Activated CD4-positive, alpha-beta T cell treated with anti-CD3 and anti-CD28 coated beads, Interleukin-2, amount 50 U/mL, for 4 hours (primary cell): ENCODE data around the gene QRFP.

Experiments used
- DNase-seq, 2 experiments: peaks; one replicate each; pipeline ENCODE4 v3.0.0-alpha.2; 2020

Gene QRFP

DNA sequence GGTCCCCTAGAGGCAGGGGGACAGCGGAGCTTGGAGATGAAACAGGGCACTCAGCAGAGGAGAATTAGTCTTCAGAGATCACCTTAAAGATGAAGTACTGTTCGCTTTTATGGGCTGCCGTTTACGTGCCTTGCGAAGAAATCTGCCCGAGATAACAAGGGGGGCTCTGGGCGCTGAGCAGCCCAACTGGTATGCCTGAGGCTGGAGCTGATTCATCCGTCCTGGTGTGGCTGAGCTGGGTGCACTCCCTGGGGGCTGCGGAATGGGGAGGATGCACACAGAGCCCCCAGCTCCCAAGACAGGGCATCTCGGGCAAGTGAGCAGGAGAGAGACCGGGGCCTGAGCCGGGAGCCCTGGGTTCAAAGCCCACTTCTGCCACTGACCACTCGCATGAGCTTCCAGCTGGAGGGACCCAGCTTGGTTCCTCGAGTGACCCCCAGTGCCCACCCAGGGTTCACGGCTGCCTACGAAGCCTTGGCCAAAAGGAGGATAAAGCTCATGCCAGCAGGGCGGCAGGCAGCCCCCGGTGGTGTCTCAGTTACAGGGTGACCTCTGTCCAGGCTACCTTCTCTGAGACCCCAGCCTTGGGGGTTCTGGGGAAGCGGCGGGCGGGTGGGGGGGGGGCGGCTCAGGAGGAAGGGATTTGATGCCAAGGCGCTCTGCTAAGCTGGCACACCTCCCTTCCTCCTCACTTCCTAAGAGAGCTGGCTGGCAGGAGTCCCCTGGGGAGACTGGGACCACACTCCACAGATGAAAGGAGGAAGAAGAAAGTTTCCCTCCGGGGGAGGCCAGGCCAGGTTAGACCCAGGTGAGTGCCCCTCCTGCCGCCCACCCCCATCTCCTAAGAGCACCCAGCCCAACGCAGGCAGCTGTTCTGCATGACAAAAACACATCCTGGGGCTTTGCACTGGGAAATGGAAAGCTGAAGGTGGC is 36.8 kb upstream of the QRFP start:
- no peak for DNase-seq

DNA sequence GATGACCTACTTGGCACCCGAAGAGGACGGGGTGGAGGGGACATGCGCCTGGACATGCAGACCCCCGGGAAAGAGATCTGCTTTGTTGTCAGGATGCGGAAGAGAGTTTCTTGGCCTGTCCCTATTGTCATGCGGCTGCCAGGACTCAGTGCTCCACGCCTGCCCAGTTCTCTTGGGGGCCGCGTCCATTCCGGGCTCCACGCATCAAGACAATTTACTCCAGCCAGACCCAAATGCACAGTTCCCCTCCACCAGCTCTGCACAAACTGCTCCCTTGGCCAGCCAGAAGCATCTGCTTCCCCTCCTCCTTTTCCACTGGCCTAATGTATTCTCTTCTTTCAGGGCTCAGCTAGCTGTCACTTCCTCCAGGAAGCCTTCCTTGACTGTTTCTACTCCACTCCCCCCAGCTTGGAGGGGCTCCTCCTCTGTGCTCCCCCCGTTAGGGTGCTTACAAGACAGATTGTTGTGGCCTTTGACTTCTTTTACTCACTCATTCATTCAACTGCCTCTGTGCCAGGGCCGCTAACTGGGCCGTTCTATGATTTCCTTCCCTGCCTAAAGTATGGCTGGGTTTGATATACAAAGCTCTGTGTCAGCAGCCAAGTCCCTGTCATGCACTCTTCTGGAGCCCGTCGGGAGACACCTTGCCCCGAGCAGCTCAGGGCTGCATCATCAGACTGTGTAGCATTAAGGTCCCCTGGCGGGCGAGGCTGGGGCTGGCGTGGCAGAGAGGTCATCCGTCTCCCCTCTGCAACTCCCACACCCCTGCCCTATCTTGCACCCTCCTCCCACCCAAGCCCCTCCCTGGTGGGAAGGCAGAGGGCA is 35.9 kb upstream of the QRFP start:
- DNase-seq, result no peak

DNA sequence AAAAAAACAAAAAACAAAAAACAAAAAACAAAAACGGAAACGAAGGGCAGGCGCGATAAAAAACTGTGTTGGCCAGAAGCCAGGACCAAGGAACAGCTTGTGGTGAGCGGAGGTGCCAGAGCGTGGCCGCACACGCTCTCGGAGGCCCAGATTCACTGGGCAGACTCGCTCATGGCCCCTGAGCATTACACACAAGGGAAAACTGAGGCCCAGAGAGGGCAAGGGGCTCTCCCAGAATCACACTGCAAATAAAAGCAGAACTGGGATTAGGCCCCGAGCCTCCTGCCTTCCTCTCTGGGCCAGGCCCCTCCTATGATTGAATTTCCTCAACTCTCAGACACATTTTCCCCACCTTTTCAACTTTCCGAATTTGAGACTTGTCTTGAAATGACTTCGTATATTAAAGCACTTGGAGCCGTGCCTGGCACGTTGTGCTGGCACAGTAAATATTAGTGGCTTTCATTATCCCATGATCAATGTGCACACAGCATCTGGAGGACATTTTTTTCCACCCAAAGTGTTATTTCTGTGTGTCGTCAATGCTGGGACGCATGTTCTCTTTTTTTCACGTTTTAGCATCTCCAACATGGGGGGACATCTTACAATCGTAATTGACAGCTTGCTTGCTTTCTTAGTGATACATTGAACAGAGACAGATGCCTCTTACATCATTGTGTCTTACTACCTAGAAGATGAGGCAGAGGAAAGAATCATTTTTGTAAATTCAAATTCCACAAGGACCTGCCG is 35.1 kb upstream of the QRFP start:
- no peak for DNase-seq

DNA sequence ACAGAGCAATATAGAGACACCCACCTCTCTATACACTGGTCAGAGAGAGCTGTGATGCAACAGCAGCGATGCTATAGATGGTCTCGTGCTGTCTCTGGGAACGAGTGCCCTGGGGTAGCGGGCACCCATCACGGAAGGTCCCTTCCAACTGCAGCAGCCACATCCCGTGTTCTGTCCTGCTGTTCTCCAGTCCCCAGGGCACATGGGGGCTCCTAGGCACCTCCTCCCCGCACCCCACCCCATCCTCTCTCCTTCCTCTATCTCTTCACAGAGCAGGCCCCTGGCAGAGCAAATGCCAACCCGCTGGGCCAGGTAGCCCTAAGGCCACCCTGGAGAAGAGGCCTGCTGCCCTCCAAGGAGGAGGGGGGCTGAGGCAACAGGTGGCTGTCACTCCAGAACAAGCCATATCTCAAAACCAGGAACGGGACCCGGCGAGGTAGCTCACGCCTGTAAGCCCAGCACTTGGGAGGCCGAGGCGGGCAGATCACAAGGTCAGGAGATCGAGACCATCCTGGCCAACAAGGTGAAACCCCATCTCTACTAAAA is 34.3 kb upstream of the QRFP start:
- no peak for DNase-seq

DNA sequence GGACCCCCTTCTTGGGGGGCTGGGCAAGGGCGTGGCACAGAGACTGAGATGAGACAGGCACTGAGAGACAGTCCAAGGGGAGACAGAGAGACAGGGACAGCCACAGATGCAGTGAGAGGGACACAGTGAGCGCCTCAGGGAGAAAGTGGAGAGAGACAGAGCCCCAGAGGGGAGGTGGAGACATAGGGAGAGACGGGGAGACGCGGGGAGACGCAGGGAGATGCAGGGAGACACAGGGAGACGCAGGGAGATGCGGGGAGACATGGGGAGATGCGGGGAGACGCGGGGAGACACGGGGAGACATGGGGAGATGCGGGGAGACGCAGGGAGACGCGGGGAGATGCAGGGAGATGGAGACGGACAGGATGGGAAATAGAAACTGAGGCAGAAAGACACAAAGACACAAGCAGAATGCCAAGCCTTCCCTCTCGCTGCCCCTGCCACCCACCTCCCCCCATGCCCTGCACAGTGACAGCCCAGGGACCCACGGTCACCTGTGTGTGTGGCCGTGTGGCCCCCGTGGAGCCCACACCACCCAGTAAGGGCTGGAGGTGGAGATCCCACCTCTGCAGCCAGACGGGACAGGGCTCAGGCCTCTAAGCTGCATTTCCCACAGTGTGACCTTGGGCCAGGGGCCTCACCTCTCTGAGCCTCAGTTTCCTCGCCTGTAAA is 33.7 kb upstream of the QRFP start:
- no peak for DNase-seq

DNA sequence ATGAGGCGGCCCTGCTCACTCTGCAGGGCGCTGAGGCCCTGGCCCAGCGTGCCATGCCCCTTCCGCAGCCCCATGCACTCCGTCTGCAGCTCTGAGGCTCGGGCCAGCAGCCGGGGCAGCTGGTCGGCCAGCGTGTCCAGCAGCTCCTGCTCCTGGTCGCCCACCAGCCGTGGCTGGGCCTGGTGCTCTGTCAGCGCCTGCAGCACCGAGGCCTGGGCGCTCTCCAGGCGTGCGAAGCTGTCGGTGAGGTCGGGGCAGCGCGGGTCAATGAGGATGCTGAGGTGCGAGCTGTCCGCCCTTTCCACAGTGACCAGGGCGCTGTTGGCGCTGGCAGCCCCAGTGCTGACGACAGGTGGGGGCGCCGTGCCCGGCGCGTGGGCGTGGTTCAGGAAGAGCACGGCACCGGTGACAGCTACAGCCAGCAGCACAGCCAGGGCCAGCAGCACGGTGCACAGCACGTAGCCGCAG is 33.0 kb upstream of the QRFP start:
- no peak for DNase-seq

GRCh38 chr9:130927995-130928900 is 31.6 kb upstream of the QRFP start:
- DNase-seq, result no peak

- DNase-seq, result no peak
Observed at GRCh38 chr9:130927338-130927737, 30.7 kb upstream of the QRFP start.

GRCh38 chr9:130925050-130925678 is 28.6 kb upstream of the QRFP start:
- no peak for DNase-seq

DNA sequence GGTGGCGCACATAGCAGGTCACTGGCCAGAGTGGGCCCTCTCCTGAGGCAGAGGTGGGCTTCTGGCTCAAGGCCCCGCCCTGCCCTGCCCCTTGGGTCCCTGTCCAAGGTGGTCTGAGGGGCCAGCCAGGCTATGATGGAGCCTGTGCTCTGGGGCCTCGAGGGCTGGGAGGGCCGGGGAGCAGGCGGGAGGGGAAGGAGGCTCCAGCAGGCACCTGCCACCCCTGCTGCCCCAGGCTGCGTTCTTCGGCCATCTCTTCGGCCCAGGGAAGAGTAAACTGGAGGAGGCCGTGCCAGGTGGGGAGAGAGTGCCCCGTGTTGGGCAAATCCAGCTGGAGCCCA is 27.8 kb upstream of the QRFP start:
- no peak for DNase-seq

DNA sequence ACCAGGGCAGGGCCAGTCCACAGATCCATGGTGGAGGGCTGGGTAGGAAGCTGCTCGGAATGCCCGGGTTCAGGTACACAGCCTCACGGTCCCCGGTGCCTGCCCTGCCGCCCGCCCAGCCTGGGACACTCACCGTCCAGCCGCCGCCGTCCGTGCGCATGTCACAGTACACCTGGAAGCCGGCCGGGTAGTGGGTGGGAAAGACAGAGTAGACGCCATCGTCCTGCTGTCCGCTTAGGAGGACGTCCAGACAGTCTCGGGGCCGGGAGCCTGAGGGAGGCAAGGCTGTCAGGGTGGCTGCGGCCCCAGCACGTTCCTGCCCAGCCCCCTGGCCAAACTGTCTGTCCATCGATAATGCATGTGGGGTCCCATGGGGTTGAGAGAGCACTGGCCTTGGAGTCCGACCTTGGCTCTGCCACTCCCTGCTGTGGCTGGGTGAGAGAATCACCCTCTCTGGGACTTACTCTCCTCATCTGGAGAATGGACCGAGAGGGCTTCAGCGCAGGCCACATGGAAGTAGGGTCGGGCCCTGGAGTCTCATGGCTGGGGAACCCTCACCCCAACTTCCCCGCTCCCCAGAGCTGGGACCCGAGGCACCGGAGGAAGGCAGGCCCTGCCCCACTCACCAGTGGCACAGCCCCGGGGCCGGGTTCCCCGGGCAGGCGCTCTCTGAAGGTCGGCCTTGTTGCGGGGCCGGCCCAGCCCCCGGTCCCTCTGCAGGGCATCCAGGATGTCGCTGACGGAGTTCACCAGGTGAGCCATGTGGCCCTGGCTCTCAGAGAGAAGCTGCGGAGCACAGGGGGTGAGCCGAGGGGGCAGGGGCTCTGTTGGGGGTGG is 27.2 kb upstream of the QRFP start:
- DNase-seq, result no peak

DNA sequence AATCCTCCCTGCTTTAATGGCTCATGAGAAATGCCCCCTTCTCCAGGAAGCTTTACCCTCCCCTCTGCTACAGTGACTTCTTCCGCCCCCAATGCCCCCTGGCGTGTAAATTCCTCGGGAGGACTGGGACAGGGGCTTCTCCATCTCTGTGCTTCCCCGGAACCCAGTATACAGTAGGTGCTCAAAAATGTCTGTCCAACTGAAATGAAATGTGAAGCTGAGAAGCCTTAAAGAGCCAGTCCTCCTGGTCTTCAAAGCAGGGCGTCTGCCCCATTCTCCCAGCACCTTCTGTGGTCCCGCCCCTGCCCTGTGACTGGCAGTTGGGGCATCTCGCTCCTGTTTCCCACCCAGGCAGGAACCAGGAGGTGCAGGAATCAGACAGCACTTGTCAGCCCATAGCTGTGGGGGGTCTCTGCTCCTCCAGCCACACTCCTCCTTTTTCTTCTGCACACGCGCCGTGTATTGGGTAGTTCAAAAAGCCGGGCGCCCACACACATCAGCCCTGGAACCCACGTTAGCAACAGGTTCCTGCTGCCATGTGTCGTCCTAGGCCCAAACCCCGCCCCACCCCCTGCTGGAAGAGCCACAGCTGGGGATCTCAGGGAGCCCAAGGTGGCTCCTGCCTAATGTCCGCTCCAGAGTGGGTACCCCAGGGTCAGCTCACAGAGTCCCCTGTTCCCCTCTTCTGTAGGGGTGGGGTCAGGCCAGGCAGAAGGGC is 26.4 kb upstream of the QRFP start:
- no peak for DNase-seq

- no peak for DNase-seq
Observed at GRCh38 chr9:130921989-130922892, 25.6 kb upstream of the QRFP start.

- no peak for DNase-seq
Observed at GRCh38 chr9:130921300-130921988, 24.8 kb upstream of the QRFP start.

- DNase-seq, result no peak
Observed at GRCh38 chr9:130920762-130921299, 24.2 kb upstream of the QRFP start.

- no peak for DNase-seq
Observed at GRCh38 chr9:130920233-130920632, 23.6 kb upstream of the QRFP start.

DNA sequence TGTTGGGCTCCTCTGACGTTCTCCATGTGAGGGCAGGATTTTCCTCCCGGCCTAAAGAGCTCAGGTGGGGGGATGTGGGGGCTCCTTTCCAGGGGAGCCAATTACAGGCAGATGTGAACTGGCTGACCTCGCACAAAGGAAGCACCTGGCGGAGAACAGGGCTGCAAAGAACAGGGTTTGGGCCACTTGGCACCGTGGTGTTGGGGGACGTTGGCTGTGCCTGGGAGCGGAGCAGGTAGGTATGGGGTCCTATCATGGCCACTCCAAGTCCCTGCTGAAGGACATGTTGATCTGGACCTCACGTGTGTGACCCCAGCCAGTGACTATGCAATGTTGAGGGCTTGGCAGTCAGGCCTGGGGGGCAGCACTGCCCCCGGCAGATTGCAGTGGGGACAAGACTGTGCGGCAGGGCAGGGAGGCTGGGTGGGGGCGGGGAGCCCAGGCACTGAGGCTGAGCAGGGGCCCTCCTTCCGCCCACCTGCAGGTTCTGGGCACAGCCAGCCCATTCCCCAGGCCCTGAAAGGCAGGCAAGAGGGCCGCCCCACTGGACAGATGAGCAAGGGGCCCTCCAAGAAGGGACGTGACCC is 23.0 kb upstream of the QRFP start:
- no peak for DNase-seq
